SU-DHL-6 (cell line): ENCODE data around the gene PLXNB1.

ENCODE experiments used
- CTCF ChIP-seq: fragments of 200-600 bp; sonication (generic); IDR thresholded peaks from one replicate; pipeline ENCODE4 v1.5.1; 2017; ENCODE audit warnings: antibody characterized with exemption, mild to moderate bottlenecking, low read length, moderate library complexity; ENCODE audit not compliant: insufficient read depth, poor library complexity, severe bottlenecking
- EZH2phosphoT487 ChIP-seq: fragments of 200-600 bp; sonication (generic), shearing (Covaris generic); conservative IDR thresholded peaks from 2 replicates; pipeline ENCODE4 v1.6.1; 2018; ENCODE audit warnings: mild to moderate bottlenecking, antibody characterized with exemption, low read length, moderate library complexity, mixed read lengths

- TF ChIP-seq CTCF (no peak), EZH2phosphoT487 (no peak)
Observed at GRCh38 chr3:48429960-48430707, at the start of gene PLXNB1.
